HG03521 (cell line): ENCODE data around the gene GTF2IRD1.

Experiments
- ATAC-seq: cut with Tn5 transposase; IDR thresholded peaks from one replicate; pipeline ENCODE4 v1.9.1; 2021; ENCODE audit warnings: mild to moderate bottlenecking, moderate library complexity; ENCODE audit not compliant: unreplicated experiment

GTF2IRD1 gene

GRCh38 chr7:74583630-74584029 is 129.9 kb downstream of the GTF2IRD1 start:
- ATAC-seq = no peak

GRCh38 chr7:74584160-74584954 is 130.7 kb downstream of the GTF2IRD1 start:
- no peak for ATAC-seq

- no peak for ATAC-seq
Observed at GRCh38 chr7:74585844-74586243, 132.1 kb downstream of the GTF2IRD1 start.

GRCh38 chr7:74586258-74587175 is 132.8 kb downstream of the GTF2IRD1 start:
- ATAC-seq = no peak

GRCh38 chr7:74587435-74588126 is 133.9 kb downstream of the GTF2IRD1 start:
- peak; percentile 56 for ATAC-seq

- no peak for ATAC-seq
Observed at GRCh38 chr7:74590813-74591212, 137.1 kb downstream of the GTF2IRD1 start.

- ATAC-seq = no peak
Observed at GRCh38 chr7:74598558-74598957, 144.9 kb downstream of the GTF2IRD1 start.

- no peak for ATAC-seq
Observed at GRCh38 chr7:74599244-74599643, 145.5 kb downstream of the GTF2IRD1 start.

GRCh38 chr7:74604326-74605020 is 150.8 kb downstream of the GTF2IRD1 start:
- ATAC-seq = no peak

GRCh38 chr7:74606101-74606908 is 152.6 kb downstream of the GTF2IRD1 start:
- no peak for ATAC-seq

GRCh38 chr7:74606909-74607510 is 153.3 kb downstream of the GTF2IRD1 start:
- no peak for ATAC-seq

GRCh38 chr7:74612015-74612829 is 158.5 kb downstream of the GTF2IRD1 start:
- no peak for ATAC-seq

GRCh38 chr7:74615933-74616780 is 162.5 kb downstream of the GTF2IRD1 start:
- no peak for ATAC-seq

GRCh38 chr7:74617180-74617744 is 163.6 kb downstream of the GTF2IRD1 start:
- no peak for ATAC-seq

GRCh38 chr7:74619235-74619860 is 165.6 kb downstream of the GTF2IRD1 start:
- ATAC-seq = no peak

- ATAC-seq = no peak
Observed at GRCh38 chr7:74622228-74622749, 168.6 kb downstream of the GTF2IRD1 start.

- no peak for ATAC-seq
Observed at GRCh38 chr7:74623135-74623534, 169.4 kb downstream of the GTF2IRD1 start.
